GDM1 (cell line): ENCODE measurements around the gene CDKN2B-AS1.

ENCODE experiments used
- DNase-seq: peaks from one replicate; lab custom pipeline; 2025; lab: John Stamatoyannopoulos, UW

CDKN2B-AS1 gene

GRCh38 chr9:22088053-22088716 is 93.6 kb downstream of the CDKN2B-AS1 start:
- DNase-seq, result no peak

- DNase-seq, result no peak
These were observed 94.1 kb downstream of the CDKN2B-AS1 start for GRCh38 chr9:22088717-22089061.

- DNase-seq, result no peak
These were observed 103.1 kb downstream of the CDKN2B-AS1 start for GRCh38 chr9:22097707-22098106.

GRCh38 chr9:22098643-22099332 is 104.2 kb downstream of the CDKN2B-AS1 start:
- no peak for DNase-seq

GRCh38 chr9:22100626-22101025 is 106.0 kb downstream of the CDKN2B-AS1 start:
- no peak for DNase-seq

- DNase-seq, result no peak
These were observed 107.8 kb downstream of the CDKN2B-AS1 start for GRCh38 chr9:22102146-22103053.

GRCh38 chr9:22103685-22104575 is 109.3 kb downstream of the CDKN2B-AS1 start:
- no peak for DNase-seq

GRCh38 chr9:22105005-22105722 is 110.6 kb downstream of the CDKN2B-AS1 start:
- DNase-seq, result no peak

GRCh38 chr9:22107202-22108045 is 112.8 kb downstream of the CDKN2B-AS1 start:
- DNase-seq, result no peak

- DNase-seq, result no peak
These were observed 114.2 kb downstream of the CDKN2B-AS1 start for GRCh38 chr9:22108581-22109370.

GRCh38 chr9:22111176-22111953 is 116.8 kb downstream of the CDKN2B-AS1 start:
- DNase-seq, result no peak

GRCh38 chr9:22111954-22112247 is 117.3 kb downstream of the CDKN2B-AS1 start:
- no peak for DNase-seq

- DNase-seq, result no peak
These were observed 118.6 kb downstream of the CDKN2B-AS1 start for GRCh38 chr9:22112870-22113821.

GRCh38 chr9:22114956-22115355 is 120.4 kb downstream of the CDKN2B-AS1 start:
- no peak for DNase-seq

- DNase-seq, result no peak
These were observed 122.2 kb downstream of the CDKN2B-AS1 start for GRCh38 chr9:22116758-22117157.

- DNase-seq, result no peak
These were observed 123.2 kb downstream of the CDKN2B-AS1 start for GRCh38 chr9:22117511-22118384.
